HFFc6 (cell line): ENCODE results near the gene ZCCHC4. TPM values are rescaled to one million over a fixed set of nuclear protein-coding genes. Genes with fewer than 3 reads are reported as not detected.

ENCODE experiments used
- DNase-seq: peaks from one replicate; pipeline ENCODE4 v3.0.0-alpha.2; 2018
- H3K27ac Mint-ChIP-seq: 2 replicates; pipeline ENCODE4 v1.8.0; 2020; ENCODE audit warnings: mild to moderate bottlenecking, mixed read lengths
- H3K27me3 Mint-ChIP-seq: 2 replicates; pipeline ENCODE4 v1.8.0; 2021; ENCODE audit warnings: mild to moderate bottlenecking, moderate library complexity, mixed read lengths; ENCODE audit not compliant: insufficient read depth
- H3K36me3 Mint-ChIP-seq: 2 replicates; pipeline ENCODE4 v1.8.0; 2021; ENCODE audit warnings: low read depth, mixed read lengths
- H3K4me1 Mint-ChIP-seq: 2 replicates; pipeline ENCODE4 v1.8.0; 2020; ENCODE audit warnings: low read depth, mixed read lengths
- H3K4me3 Mint-ChIP-seq: 2 replicates; pipeline ENCODE4 v1.8.0; 2020; ENCODE audit warnings: mild to moderate bottlenecking, moderate library complexity, mixed read lengths
- H3K9me3 Mint-ChIP-seq: 2 replicates; pipeline ENCODE4 v1.8.0; 2020; ENCODE audit warnings: mild to moderate bottlenecking, mixed read lengths
- total RNA-seq, 6 experiments: library from RNA; stranded (reverse); fragmentation: NEBNext Ultra II Directional; extraction: Animal tissue kit (Norgen Biotek cat#: 25700); gene quantifications; 2 replicates in 1 of 6; 3 replicates in 5 of 6; pipeline ENCODE4 v1.2.3, GENCODE V29; 2021
- TF ChIP-seq, protein P1 (sequence below): fragments of 200-600 bp; sonication (generic); IDR thresholded peaks from 2 replicates; pipeline ENCODE4 v1.5.0; 2021; ENCODE audit warnings: antibody characterized with exemption, mild to moderate bottlenecking

Gene ZCCHC4
- total RNA-seq, 6 experiments from 2014 or later = 8.3 to 11.0 (median 9.1) TPM

DNA sequence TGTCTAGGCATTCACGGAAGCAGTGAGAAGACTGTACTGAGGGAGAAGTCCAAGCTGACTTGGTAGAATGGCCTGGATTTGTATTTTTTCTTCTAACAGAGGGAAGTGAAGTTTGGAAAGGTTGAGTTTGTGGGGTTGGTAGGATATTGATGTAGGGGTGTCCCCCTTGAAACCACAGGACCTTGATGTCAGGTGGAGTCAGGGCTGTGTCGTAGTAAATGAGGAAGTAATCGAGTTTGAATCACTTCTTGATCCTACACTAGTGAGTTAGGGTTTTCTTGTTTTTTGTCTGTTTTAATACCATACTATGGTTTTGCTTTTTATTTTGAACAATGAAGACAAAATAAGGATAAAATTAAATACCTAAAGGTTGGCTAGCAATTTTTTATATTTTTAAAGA lies 34.3 kb downstream of the ZCCHC4 start:
- H3K4me3 Mint-ChIP-seq = no peak overlapping the region
- H3K36me3 Mint-ChIP-seq = peaks cover 12% of the 10 kb centered on the region; the same call in 1 of the 2 replicates
- no peaks in the 10 kb centered on the region for H3K9me3 Mint-ChIP-seq
- DNase-seq = no peak
- TF ChIP-seq, protein P1, sequence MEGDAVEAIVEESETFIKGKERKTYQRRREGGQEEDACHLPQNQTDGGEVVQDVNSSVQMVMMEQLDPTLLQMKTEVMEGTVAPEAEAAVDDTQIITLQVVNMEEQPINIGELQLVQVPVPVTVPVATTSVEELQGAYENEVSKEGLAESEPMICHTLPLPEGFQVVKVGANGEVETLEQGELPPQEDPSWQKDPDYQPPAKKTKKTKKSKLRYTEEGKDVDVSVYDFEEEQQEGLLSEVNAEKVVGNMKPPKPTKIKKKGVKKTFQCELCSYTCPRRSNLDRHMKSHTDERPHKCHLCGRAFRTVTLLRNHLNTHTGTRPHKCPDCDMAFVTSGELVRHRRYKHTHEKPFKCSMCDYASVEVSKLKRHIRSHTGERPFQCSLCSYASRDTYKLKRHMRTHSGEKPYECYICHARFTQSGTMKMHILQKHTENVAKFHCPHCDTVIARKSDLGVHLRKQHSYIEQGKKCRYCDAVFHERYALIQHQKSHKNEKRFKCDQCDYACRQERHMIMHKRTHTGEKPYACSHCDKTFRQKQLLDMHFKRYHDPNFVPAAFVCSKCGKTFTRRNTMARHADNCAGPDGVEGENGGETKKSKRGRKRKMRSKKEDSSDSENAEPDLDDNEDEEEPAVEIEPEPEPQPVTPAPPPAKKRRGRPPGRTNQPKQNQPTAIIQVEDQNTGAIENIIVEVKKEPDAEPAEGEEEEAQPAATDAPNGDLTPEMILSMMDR = no peak
- H3K4me1 Mint-ChIP-seq = peaks cover 41% of the 10 kb centered on the region
- H3K27ac Mint-ChIP-seq = no peak overlapping the region
- no peaks in the 10 kb centered on the region for H3K27me3 Mint-ChIP-seq

DNA sequence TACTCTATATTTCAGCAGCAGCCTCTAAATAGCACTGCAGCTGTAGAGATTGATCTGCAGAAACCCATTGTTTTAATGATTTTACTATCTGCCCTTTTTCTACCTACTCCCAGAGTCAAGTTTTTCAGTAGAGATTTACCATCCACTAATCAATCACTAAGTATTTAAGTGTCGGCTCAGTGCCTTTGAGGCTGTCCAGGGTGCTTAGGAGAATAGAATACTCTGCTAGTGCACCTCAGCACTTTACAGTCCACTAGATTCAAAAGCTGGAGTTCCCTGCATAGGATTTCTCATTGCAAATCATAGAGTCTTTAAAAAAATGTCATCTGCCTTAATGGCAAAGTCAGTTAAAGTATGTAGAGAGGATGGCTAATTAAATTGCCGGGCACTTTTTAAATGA lies 34.9 kb downstream of the ZCCHC4 start:
- Mint-ChIP-seq H3K4me3 (no peak overlapping the region), H3K27me3 (no peaks in the 10 kb centered on the region), H3K27ac (no peak overlapping the region), H3K36me3 (peaks cover 12% of the 10 kb centered on the region; the same call in 1 of the 2 replicates), H3K9me3 (no peaks in the 10 kb centered on the region), H3K4me1 (peaks cover 46% of the 10 kb centered on the region)
- TF ChIP-seq, protein P1 = no peak
- DNase-seq = no peak

DNA sequence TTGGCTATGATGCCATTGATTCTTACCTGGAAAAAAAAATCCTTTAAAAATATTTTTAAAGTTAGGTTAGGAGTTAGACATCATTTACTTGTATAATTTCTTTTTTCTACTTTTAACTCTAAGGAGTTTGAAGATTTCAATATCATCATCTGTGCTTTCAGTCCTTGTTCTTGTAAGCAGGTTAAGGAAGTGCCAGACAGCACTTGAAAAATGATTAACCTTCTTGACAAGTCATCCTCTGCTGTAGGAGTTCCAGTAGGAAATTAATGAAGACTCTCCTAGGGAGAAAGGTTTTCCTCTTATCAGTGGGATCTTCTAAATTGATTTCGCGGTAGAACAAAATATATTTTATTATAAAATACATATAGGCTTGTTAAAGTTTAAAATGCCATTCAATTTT lies 35.4 kb downstream of the ZCCHC4 start:
- H3K4me1 Mint-ChIP-seq = peaks cover 43% of the 10 kb centered on the region
- H3K27ac Mint-ChIP-seq = no peak overlapping the region
- peaks cover 12% of the 10 kb centered on the region; the same call in 1 of the 2 replicates for H3K36me3 Mint-ChIP-seq
- TF ChIP-seq, protein P1 = no peak
- no peaks in the 10 kb centered on the region for H3K27me3 Mint-ChIP-seq
- H3K9me3 Mint-ChIP-seq = no peaks in the 10 kb centered on the region
- no peak overlapping the region for H3K4me3 Mint-ChIP-seq
- DNase-seq = no peak

DNA sequence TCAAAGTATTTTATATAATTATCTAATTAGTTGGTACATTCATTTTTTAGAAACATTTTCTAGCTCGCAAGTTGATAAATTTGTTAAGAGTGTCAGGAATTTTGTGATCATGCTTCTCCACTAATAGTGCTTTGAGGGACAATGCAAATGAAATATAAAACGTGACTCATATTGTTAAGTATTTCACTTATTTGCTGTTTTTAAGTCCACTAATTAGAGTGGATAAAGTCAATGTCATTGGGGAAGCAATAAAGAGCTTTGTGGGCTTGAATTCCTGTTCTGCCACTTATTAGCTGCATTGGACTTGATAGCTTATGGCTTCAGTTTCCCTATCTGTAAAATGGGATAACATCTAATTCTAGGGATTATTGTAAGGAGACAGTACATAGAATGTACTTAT lies 38.0 kb downstream of the ZCCHC4 start:
- TF ChIP-seq, protein P1 = no peak
- Mint-ChIP-seq H3K36me3 (0 out of 2 replicates have a peak, but pooled peaks cover 9% of the 10 kb centered on the region), H3K9me3 (no peaks in the 10 kb centered on the region), H3K27me3 (no peaks in the 10 kb centered on the region), H3K4me1 (peaks cover 30% of the 10 kb centered on the region), H3K4me3 (no peak overlapping the region), H3K27ac (0 out of 2 replicates have a peak overlapping the region, but pooled peaks have one; percentile 3)
- DNase-seq = peak; percentile 32

DNA sequence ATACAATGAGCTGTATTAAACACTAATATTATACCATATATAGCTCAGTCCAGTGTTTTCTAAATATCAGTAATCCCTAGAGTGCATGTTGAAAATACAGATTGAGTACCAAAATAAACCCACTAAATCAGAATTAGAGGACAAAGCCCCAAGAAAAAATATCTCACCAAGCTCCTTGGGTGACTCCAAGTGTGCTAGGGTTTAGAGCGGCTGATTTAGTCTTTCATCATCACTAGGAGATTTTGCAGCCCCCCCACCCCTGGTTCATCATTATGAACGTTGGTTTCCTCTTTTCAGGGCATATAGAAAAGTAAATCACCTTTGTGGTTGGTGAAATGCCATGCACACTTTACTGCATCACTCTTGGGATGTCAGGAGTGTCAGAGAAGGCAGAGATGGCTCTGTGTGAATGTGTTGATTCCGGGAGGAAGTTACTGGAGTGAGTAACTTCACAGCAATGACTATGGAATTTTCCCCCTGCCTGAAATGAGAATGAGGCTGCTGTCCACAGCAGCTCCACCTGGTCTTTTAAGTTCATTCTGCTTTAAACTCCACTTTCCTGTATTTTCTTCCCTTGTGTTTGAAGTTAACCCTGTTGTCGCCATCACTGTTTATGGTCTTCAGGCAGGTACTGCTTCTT lies 39.3 kb downstream of the ZCCHC4 start:
- H3K4me3 Mint-ChIP-seq = no peak overlapping the region
- H3K9me3 Mint-ChIP-seq = no peaks in the 10 kb centered on the region
- H3K36me3 Mint-ChIP-seq = 0 out of 2 replicates have a peak, but pooled peaks cover 4% of the 10 kb centered on the region
- TF ChIP-seq, protein P1 = no peak
- no peaks in the 10 kb centered on the region for H3K27me3 Mint-ChIP-seq
- H3K27ac Mint-ChIP-seq = peak overlapping the region; percentile 81
- peaks cover 24% of the 10 kb centered on the region for H3K4me1 Mint-ChIP-seq
- peak; percentile 58 for DNase-seq
